Peyer's patch (tissue), 4 donors: Measurements from ENCODE around the gene ACKR2. TPM values are rescaled to one million over a fixed set of nuclear protein-coding genes. Genes with fewer than 3 reads are reported as not detected.
A peak's percentile ranks its signal among the peaks of the same experiment; 100 is the strongest.

Source experiments
- DNase-seq, 3 donors: peaks; one replicate each; pipeline ENCODE4 v3.0.0-alpha.2; 2017 to 2019
- H3K27ac ChIP-seq, 4 donors: fragments of 200-600 bp; sonication (generic); one replicate each; pipeline ENCODE4 v1.5.1; 2016 to 2019
- H3K27me3 ChIP-seq, 2 donors: fragments of 200-600 bp; sonication (generic); one replicate each; pipeline ENCODE4 v1.5.1; 2019
- H3K36me3 ChIP-seq, 3 donors: fragments of 200-600 bp; sonication (generic); one replicate each; pipeline ENCODE4 v1.5.1; 2016 to 2019
- H3K4me1 ChIP-seq, 4 donors: fragments of 200-600 bp; sonication (generic); one replicate each; pipeline ENCODE4 v1.5.1; 2016 to 2019
- H3K4me3 ChIP-seq, 4 donors: fragments of 200-600 bp; sonication (generic); 1 replicate in 3 of 4; 2 replicates in 1 of 4; pipeline ENCODE4 v1.5.1; 2016 to 2019; ENCODE audit warnings: mild to moderate bottlenecking in 1 of 4
- H3K9me3 ChIP-seq, 4 donors: fragments of 200-600 bp; sonication (generic); one replicate each; pipeline ENCODE4 v1.5.1; 2016 to 2019; ENCODE audit warnings: mild to moderate bottlenecking in 1 of 4
- CTCF ChIP-seq, 6 experiments: fragments of 450-650 bp in 4 of 6; fragments of 200-600 bp in 2 of 6; sonication (generic) in 1 of 6; IDR thresholded peaks; one replicate each; pipeline ENCODE4 v1.5.1; 2017 to 2019; ENCODE audit warnings: antibody characterized with exemption in 6 of 6, mild to moderate bottlenecking in 3 of 6, moderate library complexity in 1 of 6
- POLR2A ChIP-seq, 2 donors: fragments of 450-650 bp; IDR thresholded peaks; one replicate each; pipeline ENCODE4 v1.5.1; 2017; ENCODE audit warnings: antibody characterized with exemption in 2 of 2, mild to moderate bottlenecking in 2 of 2, moderate library complexity in 2 of 2
- total RNA-seq, 4 donors: library from RNA; depleted of rRNA; stranded (reverse); fragments of >200 nt; gene quantifications; one replicate each; pipeline ENCODE4 v1.1.0, GENCODE V29; 2016

ACKR2 gene
- total RNA-seq, 4 donors from 2014 or later: 0.83 to 10.1 (median 3.7) TPM

- peak in 1 of 3 donors; percentile 24 for DNase-seq
- Histone ChIP-seq H3K4me1 (no peaks in the 10 kb centered on the region), H3K27ac (no peak overlapping the region), H3K9me3 (no peaks in the 10 kb centered on the region), H3K36me3 (no peaks in the 10 kb centered on the region), H3K4me3 (no peak overlapping the region), H3K27me3 (no peaks in the 10 kb centered on the region)
- no peak for TF ChIP-seq CTCF (IDR thresholded peaks at IDR 0.05)
- no peak for TF ChIP-seq POLR2A (IDR thresholded peaks at IDR 0.05)
These were observed 44.6 kb downstream of the ACKR2 start for GRCh38 chr3:42853739-42854302.

GRCh38 chr3:42855219-42855546 is 45.9 kb downstream of the ACKR2 start:
- Histone ChIP-seq H3K27ac (no peak overlapping the region), H3K4me1 (no peaks in the 10 kb centered on the region), H3K27me3 (no peaks in the 10 kb centered on the region), H3K4me3 (no peak overlapping the region), H3K9me3 (no peaks in the 10 kb centered on the region), H3K36me3 (no peaks in the 10 kb centered on the region)
- no peak for TF ChIP-seq POLR2A (IDR thresholded peaks at IDR 0.05)
- no peak for TF ChIP-seq CTCF (IDR thresholded peaks at IDR 0.05)
- no peak for DNase-seq

- H3K27ac ChIP-seq: no peak overlapping the region
- peak in 1 of 3 donors; percentile 42 for DNase-seq
These were observed 46.5 kb downstream of the ACKR2 start for GRCh38 chr3:42855547-42856380.

GRCh38 chr3:42856544-42856943 is 47.3 kb downstream of the ACKR2 start:
- Histone ChIP-seq H3K36me3 (no peaks in the 10 kb centered on the region), H3K4me3 (no peak overlapping the region), H3K27me3 (no peaks in the 10 kb centered on the region), H3K4me1 (no peaks in the 10 kb centered on the region), H3K27ac (no peak overlapping the region), H3K9me3 (no peaks in the 10 kb centered on the region)
- no peak for DNase-seq
- no peak for TF ChIP-seq POLR2A (IDR thresholded peaks at IDR 0.05)

More at GRCh38 chr3:42855547-42856380, 46.5 kb downstream of the ACKR2 start:
- no peaks in the 10 kb centered on the region for H3K9me3 ChIP-seq
- no peaks in the 10 kb centered on the region for H3K4me1 ChIP-seq
- no peaks in the 10 kb centered on the region for H3K36me3 ChIP-seq
- TF ChIP-seq CTCF (IDR thresholded peaks at IDR 0.05): no peak
- no peak for TF ChIP-seq POLR2A (IDR thresholded peaks at IDR 0.05)
- no peak overlapping the region for H3K4me3 ChIP-seq
- H3K27me3 ChIP-seq: no peaks in the 10 kb centered on the region

- H3K27me3 ChIP-seq: no peaks in the 10 kb centered on the region
These were observed 55.2 kb downstream of the ACKR2 start for GRCh38 chr3:42864321-42864950.

More at GRCh38 chr3:42864321-42864950, 55.2 kb downstream of the ACKR2 start:
- Histone ChIP-seq H3K4me1 (no peaks in the 10 kb centered on the region), H3K4me3 (no peak overlapping the region), H3K36me3 (no peaks in the 10 kb centered on the region), H3K27ac (no peak overlapping the region), H3K9me3 (no peaks in the 10 kb centered on the region)
- TF ChIP-seq POLR2A (IDR thresholded peaks at IDR 0.05) (no peak), CTCF (IDR thresholded peaks at IDR 0.05) (no peak)
- DNase-seq: no peak
